ENCODE measurements around the gene NAT9. TPM values are rescaled to one million over a fixed set of nuclear protein-coding genes. Genes with fewer than 3 reads are reported as not detected.

The NAT9 gene
- total and polyA plus RNA-seq, 2 of the 4 experiments (the other 2 are of a cell fraction), result 48.9 to 62.0 TPM

GRCh38 chr17:74818291-74818938 lies 42.3 kb upstream of the NAT9 start:
- H3K14ac ChIP-seq (replicated peaks; ENCODE audit: low read depth, low read length), result no peak overlapping the region
- no peak overlapping the region for H2BK120ac ChIP-seq (ENCODE audit: low read depth, low read length)
- H3K4ac ChIP-seq (ENCODE audit: low read depth, low read length), result no peak overlapping the region
- H3K4me2 ChIP-seq (ENCODE audit: low read depth, low read length), result no peak overlapping the region
- no peak overlapping the region for H2AK9ac ChIP-seq (replicated peaks; ENCODE audit: low read depth, low read length, poor library complexity)
- no peak overlapping the region for H2AFZ ChIP-seq (replicated peaks; ENCODE audit: low read length, poor library complexity)
- in situ Hi-C loops (cut with MboI; ENCODE audit: low sequenced_read_pairs) (no loop called here), dilution Hi-C loops (cut with HindIII; ENCODE audit: low sequenced_read_pairs, unreplicated experiment) (no loop called here), intact Hi-C loops (cut with micrococcal nuclease) (no loop called here)
- no peak overlapping the region for H2BK15ac ChIP-seq (ENCODE audit: low read depth, low read length)
- H4K20me1 ChIP-seq (ENCODE audit: insufficient read depth, low read length), result no peaks in the 10 kb centered on the region
- H3K9me1 ChIP-seq (ENCODE audit: insufficient read depth, low read length), result 0 out of 2 replicates have a peak, but pooled peaks cover 3% of the 10 kb centered on the region
- whole genome bisulfite sequencing, 2 experiments (ENCODE audit: extremely low coverage in 2 of 2, insufficient read length in 1 of 2), result 82% methylated on average over 8 of the region's 16 CpGs; no CpG with 5 or more reads in 1 of the 2 experiments
- no peaks in the 10 kb centered on the region for H3K79me1 ChIP-seq (ENCODE audit: low read depth in 1 of 2, low read length in 2 of 2)
- H2BK20ac ChIP-seq (ENCODE audit: low read depth, low read length), result no peak overlapping the region
- H4K5ac ChIP-seq (ENCODE audit: low read depth, low read length), result no peak overlapping the region
- ATAC-seq (ENCODE audit: low read depth) (no peak), DNase-seq (no peak)
- no peak overlapping the region for H3K18ac ChIP-seq (ENCODE audit: low read depth, low read length)
- ChIA-PET POLR2A (ENCODE audit: unreplicated experiment) (no interaction called here), CTCF (no interaction called here)
- no peak overlapping the region for H4K8ac ChIP-seq (ENCODE audit: low read depth in 2 of 2, low read length in 2 of 2)
- H3K56ac ChIP-seq (ENCODE audit: extremely low read depth, insufficient read depth, low read length), result no peak overlapping the region
- no peak overlapping the region for H3K4me3 ChIP-seq (ENCODE audit: insufficient read depth, low read depth, low read length)
- no peak overlapping the region for H2AK5ac ChIP-seq (ENCODE audit: low read depth, low read length)
- H3K27me3 ChIP-seq (ENCODE audit: control insufficient read depth, insufficient read depth, low read length), result no peaks in the 10 kb centered on the region
- BruUV-seq (replicated peaks), result no TSS peak
- no peak overlapping the region for H3K23ac ChIP-seq (ENCODE audit: low read depth, low read length)
- peaks cover 13% of the 10 kb centered on the region for H3K36me3 ChIP-seq (ENCODE audit: control insufficient read depth, insufficient read depth, low read length)
- H2BK5ac ChIP-seq (ENCODE audit: low read depth, low read length, poor library complexity, severe bottlenecking), result no peak overlapping the region
- TF ChIP-seq NFE2L2 (IDR thresholded peaks at IDR 0.05; ENCODE audit: low read depth, low read length) (no peak), CHD1 (IDR thresholded peaks at IDR 0.05; ENCODE audit: low read depth, low read length) (no peak), USF2 (IDR thresholded peaks at IDR 0.05; ENCODE audit: low read depth, low read length) (no peak), FOS (IDR thresholded peaks at IDR 0.05; ENCODE audit: low read depth, low read length) (no peak), MXI1 (IDR thresholded peaks at IDR 0.05; ENCODE audit: borderline replicate concordance, low read depth, low read length) (no peak), CTCF (conservative IDR thresholded peaks at IDR 0.05; ENCODE audit: low read depth, low read length) (no peak), RAD21 (IDR thresholded peaks at IDR 0.05; ENCODE audit: low read length) (no peak), SMC3 (IDR thresholded peaks at IDR 0.05; ENCODE audit: low read depth, low read length) (no peak), RCOR1 (IDR thresholded peaks at IDR 0.05; ENCODE audit: insufficient replicate concordance, low read length) (no peak), MAZ (IDR thresholded peaks at IDR 0.05; ENCODE audit: borderline replicate concordance, low read depth, low read length) (no peak), ELK1 (IDR thresholded peaks at IDR 0.05; ENCODE audit: borderline replicate concordance, low read depth, low read length) (no peak), CEBPB (IDR thresholded peaks at IDR 0.05; ENCODE audit: low read depth, low read length) (no peak), POLR2A (IDR thresholded peaks at IDR 0.05; ENCODE audit: low read depth, low read length) (no peak), RFX5 (IDR thresholded peaks at IDR 0.05; ENCODE audit: low read depth, low read length) (no peak), MAFK (IDR thresholded peaks at IDR 0.05; ENCODE audit: low read depth, low read length) (no peak), BHLHE40 (IDR thresholded peaks at IDR 0.05; ENCODE audit: low read depth, low read length) (no peak)
- H3K9ac ChIP-seq (ENCODE audit: low read depth, low read length), result no peak overlapping the region
- H3K4me1 ChIP-seq (ENCODE audit: control insufficient read depth, insufficient read depth, low read length), result no peaks in the 10 kb centered on the region
- no peaks in the 10 kb centered on the region for H3K9me3 ChIP-seq (ENCODE audit: control insufficient read depth, insufficient read depth, low read length)
- H4K91ac ChIP-seq (ENCODE audit: insufficient read depth, low read depth, low read length), result no peak overlapping the region
- no peak overlapping the region for H3K27ac ChIP-seq (ENCODE audit: insufficient read depth, low read length)

All from IMR-90 (cell line).